WTC11 (cell line): Measurements from ENCODE around the gene GPR150. TPM values are rescaled to one million over a fixed set of nuclear protein-coding genes. Genes with fewer than 3 reads are reported as not detected.

ENCODE experiments used
- ATF1 ChIP-seq: sonication (generic); formaldehyde crosslinking; IDR thresholded peaks from 2 replicates; pipeline ENCODE4 v1.8.1; 2023; ENCODE audit warnings: mild to moderate bottlenecking, moderate library complexity, missing genetic modification reagents
- CREB1 ChIP-seq: sonication (generic); formaldehyde crosslinking; IDR thresholded peaks from 2 replicates; pipeline ENCODE4 v1.8.0; 2023; ENCODE audit warnings: mild to moderate bottlenecking, missing genetic modification reagents
- ETV6 ChIP-seq: sonication (generic); formaldehyde crosslinking; IDR thresholded peaks from 2 replicates; pipeline ENCODE4 v1.8.1; 2022; ENCODE audit warnings: mild to moderate bottlenecking, missing genetic modification reagents
- NFATC4 ChIP-seq: fragments of 250-450 bp; sonication (Bioruptor Pico); IDR thresholded peaks from 2 replicates; pipeline ENCODE4 v1.9.0; 2021; ENCODE audit warnings: mild to moderate bottlenecking
- NFE2L1 ChIP-seq: sonication (generic); formaldehyde crosslinking; IDR thresholded peaks from 2 replicates; pipeline ENCODE4 v1.8.1; 2023; ENCODE audit warnings: missing genetic modification reagents
- NFYB ChIP-seq: sonication (generic); formaldehyde crosslinking; conservative IDR thresholded peaks from 2 replicates; pipeline ENCODE4 v1.8.0; 2022; ENCODE audit warnings: low read depth, missing genetic modification reagents
- NR3C1 ChIP-seq: sonication (generic); formaldehyde crosslinking; conservative IDR thresholded peaks from 2 replicates; pipeline ENCODE4 v1.8.1; 2023; ENCODE audit warnings: low read depth, mild to moderate bottlenecking, missing genetic modification reagents
- PRRX2 ChIP-seq: fragments of 250-450 bp; sonication (Bioruptor Pico); IDR thresholded peaks from 2 replicates; pipeline ENCODE4 v1.8.0; 2021; ENCODE audit warnings: mild to moderate bottlenecking
- RORB ChIP-seq: fragments of 250-450 bp; sonication (Bioruptor Pico); IDR thresholded peaks from 2 replicates; pipeline ENCODE4 v1.9.0; 2021; ENCODE audit warnings: mild to moderate bottlenecking
- TP53 ChIP-seq: sonication (generic); formaldehyde crosslinking; IDR thresholded peaks from 2 replicates; pipeline ENCODE4 v1.8.1; 2023; ENCODE audit warnings: mild to moderate bottlenecking, missing genetic modification reagents
- ZNF219 ChIP-seq: sonication (generic); formaldehyde crosslinking; IDR thresholded peaks from 2 replicates; pipeline ENCODE4 v1.8.0; 2023; ENCODE audit warnings: missing genetic modification reagents, mild to moderate bottlenecking, borderline replicate concordance
- ZNF263 ChIP-seq: sonication (generic); formaldehyde crosslinking; IDR thresholded peaks from 2 replicates; pipeline ENCODE4 v1.8.1; 2022; ENCODE audit warnings: low read depth, mild to moderate bottlenecking, moderate library complexity, missing genetic modification reagents
- ZNF396 ChIP-seq: fragments of 250-450 bp; sonication (Bioruptor Pico); IDR thresholded peaks from 2 replicates; pipeline ENCODE4 v1.8.0; 2021; ENCODE audit warnings: mild to moderate bottlenecking, moderate library complexity, borderline replicate concordance
- ZNF423 ChIP-seq: fragments of 250-450 bp; sonication (Bioruptor Pico); IDR thresholded peaks from 2 replicates; pipeline ENCODE4 v2.1.2; 2022; ENCODE audit warnings: mild to moderate bottlenecking, moderate library complexity
- total RNA-seq: library from RNA; stranded (reverse); gene quantifications from 3 replicates; pipeline ENCODE4 v1.2.3, GENCODE V29; 2021
- TF ChIP-seq, protein P1 (sequence below): fragments of 200-600 bp; IDR thresholded peaks from 2 replicates; pipeline ENCODE4 v1.8.0; 2022; ENCODE audit warnings: antibody characterized with exemption
- TF ChIP-seq, protein P2 (sequence below): sonication (generic); formaldehyde crosslinking; IDR thresholded peaks from 2 replicates; pipeline ENCODE4 v1.8.1; 2022; ENCODE audit warnings: low read depth, mild to moderate bottlenecking, moderate library complexity, missing genetic modification reagents, borderline replicate concordance
- TF ChIP-seq, protein P3 (sequence below): sonication (generic); formaldehyde crosslinking; IDR thresholded peaks from 2 replicates; pipeline ENCODE4 v1.8.0; 2022; ENCODE audit warnings: mild to moderate bottlenecking, missing genetic modification reagents
- TF ChIP-seq, protein P4 (sequence below): sonication (generic); formaldehyde crosslinking; IDR thresholded peaks from 2 replicates; pipeline ENCODE4 v1.8.0; 2022; ENCODE audit warnings: mild to moderate bottlenecking, missing genetic modification reagents
- TF ChIP-seq, protein P5 (sequence below): sonication (generic); formaldehyde crosslinking; IDR thresholded peaks from 2 replicates; pipeline ENCODE4 v1.8.1; 2022; ENCODE audit warnings: mild to moderate bottlenecking, moderate library complexity, missing genetic modification reagents
- TF ChIP-seq, protein P6 (sequence below): sonication (generic); formaldehyde crosslinking; IDR thresholded peaks from 2 replicates; pipeline ENCODE4 v1.8.0; 2022; ENCODE audit warnings: mild to moderate bottlenecking, missing genetic modification reagents
- TF ChIP-seq, protein P7 (sequence below): sonication (generic); formaldehyde crosslinking; IDR thresholded peaks from 2 replicates; pipeline ENCODE4 v1.8.1; 2023; ENCODE audit warnings: mild to moderate bottlenecking, missing genetic modification reagents
- TF ChIP-seq, protein P8 (sequence below): sonication (generic); formaldehyde crosslinking; IDR thresholded peaks from 2 replicates; pipeline ENCODE4 v1.8.0; 2022; ENCODE audit warnings: mild to moderate bottlenecking, missing genetic modification reagents
- TF ChIP-seq, protein P9 (sequence below): sonication (generic); formaldehyde crosslinking; IDR thresholded peaks from 2 replicates; pipeline ENCODE4 v1.8.0; 2023; ENCODE audit warnings: missing genetic modification reagents, mild to moderate bottlenecking, borderline replicate concordance

GPR150 gene
- total RNA-seq, 1 experiment from 2014 or later: 0.13 TPM

DNA sequence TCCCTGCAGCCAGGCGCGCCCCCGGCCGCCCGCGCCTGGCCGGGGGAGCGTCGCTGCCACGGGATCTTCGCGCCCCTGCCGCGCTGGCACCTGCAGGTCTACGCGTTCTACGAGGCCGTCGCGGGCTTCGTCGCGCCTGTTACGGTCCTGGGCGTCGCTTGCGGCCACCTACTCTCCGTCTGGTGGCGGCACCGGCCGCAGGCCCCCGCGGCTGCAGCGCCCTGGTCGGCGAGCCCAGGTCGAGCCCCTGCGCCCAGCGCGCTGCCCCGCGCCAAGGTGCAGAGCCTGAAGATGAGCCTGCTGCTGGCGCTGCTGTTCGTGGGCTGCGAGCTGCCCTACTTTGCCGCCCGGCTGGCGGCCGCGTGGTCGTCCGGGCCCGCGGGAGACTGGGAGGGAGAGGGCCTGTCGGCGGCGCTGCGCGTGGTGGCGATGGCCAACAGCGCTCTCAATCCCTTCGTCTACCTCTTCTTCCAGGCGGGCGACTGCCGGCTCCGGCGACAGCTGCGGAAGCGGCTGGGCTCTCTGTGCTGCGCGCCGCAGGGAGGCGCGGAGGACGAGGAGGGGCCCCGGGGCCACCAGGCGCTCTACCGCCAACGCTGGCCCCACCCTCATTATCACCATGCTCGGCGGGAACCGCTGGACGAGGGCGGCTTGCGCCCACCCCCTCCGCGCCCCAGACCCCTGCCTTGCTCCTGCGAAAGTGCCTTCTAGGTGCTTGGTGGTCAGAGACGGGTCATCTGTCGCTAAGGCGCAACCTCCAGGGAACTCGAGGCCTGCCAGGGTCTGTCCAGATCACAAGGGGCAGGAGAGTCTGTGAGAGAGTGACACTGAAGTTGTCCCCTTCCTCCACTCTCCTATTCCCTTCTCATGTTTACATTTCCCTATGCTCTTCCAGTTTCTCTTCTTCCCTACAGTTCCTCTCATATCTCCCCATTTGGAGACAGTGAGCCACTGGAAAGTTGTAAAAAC lies 1.3 kb downstream of the GPR150 start (continued):
- TF ChIP-seq ZNF263 (CRISPR knock-in tag) (no peak), ZNF219 (peak; percentile 89; the same call in 1 of the 2 replicates), CREB1 (CRISPR knock-in tag) (0 out of 2 replicates have a peak, but pooled peaks have one; percentile 42), ATF1 (peak; percentile 31; the same call in 1 of the 2 replicates), RORB (CRISPR knock-in tag) (no peak), TP53 (CRISPR knock-in tag) (no peak), PRRX2 (no peak), ZNF423 (no peak), ZNF396 (CRISPR knock-in tag) (no peak), ETV6 (peak; percentile 59), NFE2L1 (CRISPR knock-in tag) (peak; percentile 71; the same call in 1 of the 2 replicates), NR3C1 (no peak), NFYB (CRISPR knock-in tag) (0 out of 2 replicates have a peak, but pooled peaks have one; percentile 37), NFATC4 (CRISPR knock-in tag) (no peak)
- TF ChIP-seq, protein P1, sequence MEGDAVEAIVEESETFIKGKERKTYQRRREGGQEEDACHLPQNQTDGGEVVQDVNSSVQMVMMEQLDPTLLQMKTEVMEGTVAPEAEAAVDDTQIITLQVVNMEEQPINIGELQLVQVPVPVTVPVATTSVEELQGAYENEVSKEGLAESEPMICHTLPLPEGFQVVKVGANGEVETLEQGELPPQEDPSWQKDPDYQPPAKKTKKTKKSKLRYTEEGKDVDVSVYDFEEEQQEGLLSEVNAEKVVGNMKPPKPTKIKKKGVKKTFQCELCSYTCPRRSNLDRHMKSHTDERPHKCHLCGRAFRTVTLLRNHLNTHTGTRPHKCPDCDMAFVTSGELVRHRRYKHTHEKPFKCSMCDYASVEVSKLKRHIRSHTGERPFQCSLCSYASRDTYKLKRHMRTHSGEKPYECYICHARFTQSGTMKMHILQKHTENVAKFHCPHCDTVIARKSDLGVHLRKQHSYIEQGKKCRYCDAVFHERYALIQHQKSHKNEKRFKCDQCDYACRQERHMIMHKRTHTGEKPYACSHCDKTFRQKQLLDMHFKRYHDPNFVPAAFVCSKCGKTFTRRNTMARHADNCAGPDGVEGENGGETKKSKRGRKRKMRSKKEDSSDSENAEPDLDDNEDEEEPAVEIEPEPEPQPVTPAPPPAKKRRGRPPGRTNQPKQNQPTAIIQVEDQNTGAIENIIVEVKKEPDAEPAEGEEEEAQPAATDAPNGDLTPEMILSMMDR: no peak
- TF ChIP-seq, protein P2, sequence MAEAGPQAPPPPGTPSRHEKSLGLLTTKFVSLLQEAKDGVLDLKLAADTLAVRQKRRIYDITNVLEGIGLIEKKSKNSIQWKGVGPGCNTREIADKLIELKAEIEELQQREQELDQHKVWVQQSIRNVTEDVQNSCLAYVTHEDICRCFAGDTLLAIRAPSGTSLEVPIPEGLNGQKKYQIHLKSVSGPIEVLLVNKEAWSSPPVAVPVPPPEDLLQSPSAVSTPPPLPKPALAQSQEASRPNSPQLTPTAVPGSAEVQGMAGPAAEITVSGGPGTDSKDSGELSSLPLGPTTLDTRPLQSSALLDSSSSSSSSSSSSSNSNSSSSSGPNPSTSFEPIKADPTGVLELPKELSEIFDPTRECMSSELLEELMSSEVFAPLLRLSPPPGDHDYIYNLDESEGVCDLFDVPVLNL (CRISPR knock-in tag): peak; percentile 44; the same call in 1 of the 2 replicates
- TF ChIP-seq, protein P3, sequence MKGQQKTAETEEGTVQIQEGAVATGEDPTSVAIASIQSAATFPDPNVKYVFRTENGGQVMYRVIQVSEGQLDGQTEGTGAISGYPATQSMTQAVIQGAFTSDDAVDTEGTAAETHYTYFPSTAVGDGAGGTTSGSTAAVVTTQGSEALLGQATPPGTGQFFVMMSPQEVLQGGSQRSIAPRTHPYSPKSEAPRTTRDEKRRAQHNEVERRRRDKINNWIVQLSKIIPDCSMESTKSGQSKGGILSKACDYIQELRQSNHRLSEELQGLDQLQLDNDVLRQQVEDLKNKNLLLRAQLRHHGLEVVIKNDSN (CRISPR knock-in tag): peak; percentile 47
- TF ChIP-seq, protein P4, sequence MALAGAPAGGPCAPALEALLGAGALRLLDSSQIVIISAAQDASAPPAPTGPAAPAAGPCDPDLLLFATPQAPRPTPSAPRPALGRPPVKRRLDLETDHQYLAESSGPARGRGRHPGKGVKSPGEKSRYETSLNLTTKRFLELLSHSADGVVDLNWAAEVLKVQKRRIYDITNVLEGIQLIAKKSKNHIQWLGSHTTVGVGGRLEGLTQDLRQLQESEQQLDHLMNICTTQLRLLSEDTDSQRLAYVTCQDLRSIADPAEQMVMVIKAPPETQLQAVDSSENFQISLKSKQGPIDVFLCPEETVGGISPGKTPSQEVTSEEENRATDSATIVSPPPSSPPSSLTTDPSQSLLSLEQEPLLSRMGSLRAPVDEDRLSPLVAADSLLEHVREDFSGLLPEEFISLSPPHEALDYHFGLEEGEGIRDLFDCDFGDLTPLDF: 0 out of 2 replicates have a peak, but pooled peaks have one; percentile 67
- TF ChIP-seq, protein P5, sequence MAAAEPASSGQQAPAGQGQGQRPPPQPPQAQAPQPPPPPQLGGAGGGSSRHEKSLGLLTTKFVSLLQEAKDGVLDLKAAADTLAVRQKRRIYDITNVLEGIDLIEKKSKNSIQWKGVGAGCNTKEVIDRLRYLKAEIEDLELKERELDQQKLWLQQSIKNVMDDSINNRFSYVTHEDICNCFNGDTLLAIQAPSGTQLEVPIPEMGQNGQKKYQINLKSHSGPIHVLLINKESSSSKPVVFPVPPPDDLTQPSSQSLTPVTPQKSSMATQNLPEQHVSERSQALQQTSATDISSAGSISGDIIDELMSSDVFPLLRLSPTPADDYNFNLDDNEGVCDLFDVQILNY (CRISPR knock-in tag): peak; percentile 43; the same call in 1 of the 2 replicates
- TF ChIP-seq, protein P6, sequence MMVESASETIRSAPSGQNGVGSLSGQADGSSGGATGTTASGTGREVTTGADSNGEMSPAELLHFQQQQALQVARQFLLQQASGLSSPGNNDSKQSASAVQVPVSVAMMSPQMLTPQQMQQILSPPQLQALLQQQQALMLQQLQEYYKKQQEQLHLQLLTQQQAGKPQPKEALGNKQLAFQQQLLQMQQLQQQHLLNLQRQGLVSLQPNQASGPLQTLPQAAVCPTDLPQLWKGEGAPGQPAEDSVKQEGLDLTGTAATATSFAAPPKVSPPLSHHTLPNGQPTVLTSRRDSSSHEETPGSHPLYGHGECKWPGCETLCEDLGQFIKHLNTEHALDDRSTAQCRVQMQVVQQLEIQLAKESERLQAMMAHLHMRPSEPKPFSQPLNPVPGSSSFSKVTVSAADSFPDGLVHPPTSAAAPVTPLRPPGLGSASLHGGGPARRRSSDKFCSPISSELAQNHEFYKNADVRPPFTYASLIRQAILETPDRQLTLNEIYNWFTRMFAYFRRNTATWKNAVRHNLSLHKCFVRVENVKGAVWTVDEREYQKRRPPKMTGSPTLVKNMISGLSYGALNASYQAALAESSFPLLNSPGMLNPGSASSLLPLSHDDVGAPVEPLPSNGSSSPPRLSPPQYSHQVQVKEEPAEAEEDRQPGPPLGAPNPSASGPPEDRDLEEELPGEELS (CRISPR knock-in tag): peak; percentile 86; the same call in 1 of the 2 replicates
- TF ChIP-seq, protein P7, sequence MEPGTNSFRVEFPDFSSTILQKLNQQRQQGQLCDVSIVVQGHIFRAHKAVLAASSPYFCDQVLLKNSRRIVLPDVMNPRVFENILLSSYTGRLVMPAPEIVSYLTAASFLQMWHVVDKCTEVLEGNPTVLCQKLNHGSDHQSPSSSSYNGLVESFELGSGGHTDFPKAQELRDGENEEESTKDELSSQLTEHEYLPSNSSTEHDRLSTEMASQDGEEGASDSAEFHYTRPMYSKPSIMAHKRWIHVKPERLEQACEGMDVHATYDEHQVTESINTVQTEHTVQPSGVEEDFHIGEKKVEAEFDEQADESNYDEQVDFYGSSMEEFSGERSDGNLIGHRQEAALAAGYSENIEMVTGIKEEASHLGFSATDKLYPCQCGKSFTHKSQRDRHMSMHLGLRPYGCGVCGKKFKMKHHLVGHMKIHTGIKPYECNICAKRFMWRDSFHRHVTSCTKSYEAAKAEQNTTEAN: peak; percentile 50; the same call in 1 of the 2 replicates
- TF ChIP-seq, protein P8, sequence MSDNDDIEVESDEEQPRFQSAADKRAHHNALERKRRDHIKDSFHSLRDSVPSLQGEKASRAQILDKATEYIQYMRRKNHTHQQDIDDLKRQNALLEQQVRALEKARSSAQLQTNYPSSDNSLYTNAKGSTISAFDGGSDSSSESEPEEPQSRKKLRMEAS (CRISPR knock-in tag): peak; percentile 94
- TF ChIP-seq, protein P9, sequence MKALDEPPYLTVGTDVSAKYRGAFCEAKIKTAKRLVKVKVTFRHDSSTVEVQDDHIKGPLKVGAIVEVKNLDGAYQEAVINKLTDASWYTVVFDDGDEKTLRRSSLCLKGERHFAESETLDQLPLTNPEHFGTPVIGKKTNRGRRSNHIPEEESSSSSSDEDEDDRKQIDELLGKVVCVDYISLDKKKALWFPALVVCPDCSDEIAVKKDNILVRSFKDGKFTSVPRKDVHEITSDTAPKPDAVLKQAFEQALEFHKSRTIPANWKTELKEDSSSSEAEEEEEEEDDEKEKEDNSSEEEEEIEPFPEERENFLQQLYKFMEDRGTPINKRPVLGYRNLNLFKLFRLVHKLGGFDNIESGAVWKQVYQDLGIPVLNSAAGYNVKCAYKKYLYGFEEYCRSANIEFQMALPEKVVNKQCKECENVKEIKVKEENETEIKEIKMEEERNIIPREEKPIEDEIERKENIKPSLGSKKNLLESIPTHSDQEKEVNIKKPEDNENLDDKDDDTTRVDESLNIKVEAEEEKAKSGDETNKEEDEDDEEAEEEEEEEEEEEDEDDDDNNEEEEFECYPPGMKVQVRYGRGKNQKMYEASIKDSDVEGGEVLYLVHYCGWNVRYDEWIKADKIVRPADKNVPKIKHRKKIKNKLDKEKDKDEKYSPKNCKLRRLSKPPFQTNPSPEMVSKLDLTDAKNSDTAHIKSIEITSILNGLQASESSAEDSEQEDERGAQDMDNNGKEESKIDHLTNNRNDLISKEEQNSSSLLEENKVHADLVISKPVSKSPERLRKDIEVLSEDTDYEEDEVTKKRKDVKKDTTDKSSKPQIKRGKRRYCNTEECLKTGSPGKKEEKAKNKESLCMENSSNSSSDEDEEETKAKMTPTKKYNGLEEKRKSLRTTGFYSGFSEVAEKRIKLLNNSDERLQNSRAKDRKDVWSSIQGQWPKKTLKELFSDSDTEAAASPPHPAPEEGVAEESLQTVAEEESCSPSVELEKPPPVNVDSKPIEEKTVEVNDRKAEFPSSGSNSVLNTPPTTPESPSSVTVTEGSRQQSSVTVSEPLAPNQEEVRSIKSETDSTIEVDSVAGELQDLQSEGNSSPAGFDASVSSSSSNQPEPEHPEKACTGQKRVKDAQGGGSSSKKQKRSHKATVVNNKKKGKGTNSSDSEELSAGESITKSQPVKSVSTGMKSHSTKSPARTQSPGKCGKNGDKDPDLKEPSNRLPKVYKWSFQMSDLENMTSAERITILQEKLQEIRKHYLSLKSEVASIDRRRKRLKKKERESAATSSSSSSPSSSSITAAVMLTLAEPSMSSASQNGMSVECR: peak; percentile 86; the same call in 1 of the 2 replicates
